GM12891 (cell line): ENCODE data around the gene HNRNPH2.

Experiments
- POLR2A ChIP-seq: IDR thresholded peaks from 2 replicates; pipeline ENCODE4 v1.6.1; 2011; ENCODE audit warnings: low read depth, low read length, control low read depth
- POLR2AphosphoS5 ChIP-seq: IDR thresholded peaks from 2 replicates; pipeline ENCODE4 v1.6.1; 2011; ENCODE audit warnings: low read depth, low read length, control low read depth

GRCh38 chrX:101383679-101384205 lies 24.3 kb upstream of the HNRNPH2 start:
- TF ChIP-seq POLR2AphosphoS5 (no peak), POLR2A (no peak)
